Natural killer cell (primary cell): Measurements from ENCODE around the gene GLB1L. TPM values are rescaled to one million over a fixed set of nuclear protein-coding genes. Genes with fewer than 3 reads are reported as not detected.

Experiments used
- ATAC-seq, 3 donors: fragments of 150-1000 bp in 2 of 3; fragments of 200-7000 bp in 1 of 3; cut with Tn5 transposase; 1 replicate in 1 of 3; 2 replicates in 2 of 3; pipeline ENCODE4 v1.10.0; 2021; ENCODE audit warnings: mild to moderate bottlenecking in 2 of 3, moderate library complexity in 2 of 3
- DNase-seq, 2 donors: peaks; one replicate each; pipeline versions ENCODE4 v3.0.0 to v3.0.0-alpha.2; 2013 to 2021; ENCODE audit warnings: mixed read lengths in 1 of 2
- H3K27ac ChIP-seq: one replicate; pipeline ENCODE4 v1.5.1; 2013; ENCODE audit warnings: mild to moderate bottlenecking, low read length
- H3K27me3 ChIP-seq: one replicate; pipeline ENCODE4 v1.6.1; 2013; ENCODE audit warnings: low read length; ENCODE audit not compliant: control insufficient read depth, insufficient read depth
- H3K36me3 ChIP-seq: one replicate; pipeline ENCODE4 v1.6.1; 2013; ENCODE audit warnings: low read length; ENCODE audit not compliant: control insufficient read depth, insufficient read depth
- H3K4me1 ChIP-seq: one replicate; pipeline ENCODE4 v1.6.1; 2013; ENCODE audit warnings: low read length; ENCODE audit not compliant: control insufficient read depth, insufficient read depth
- H3K4me3 ChIP-seq: one replicate; pipeline ENCODE4 v1.5.1; 2013; ENCODE audit warnings: low read length
- H3K9me3 ChIP-seq: one replicate; pipeline ENCODE4 v1.6.1; 2013; ENCODE audit warnings: low read length; ENCODE audit not compliant: control insufficient read depth, insufficient read depth
- H3K27ac Mint-ChIP-seq, 2 donors: one replicate each; pipeline ENCODE4 v1.8.0; 2022; ENCODE audit warnings: mild to moderate bottlenecking in 2 of 2, mixed read lengths in 2 of 2, moderate library complexity in 1 of 2
- H3K27me3 Mint-ChIP-seq, 2 donors: one replicate each; pipeline ENCODE4 v1.8.0; 2022; ENCODE audit warnings: low read depth in 2 of 2, mixed read lengths in 2 of 2
- H3K36me3 Mint-ChIP-seq: one replicate; pipeline ENCODE4 v1.8.0; 2022; ENCODE audit warnings: mixed read lengths
- H3K4me1 Mint-ChIP-seq, 2 donors: one replicate each; pipeline ENCODE4 v1.8.0; 2022; ENCODE audit warnings: mixed read lengths in 2 of 2
- H3K4me3 Mint-ChIP-seq: one replicate; pipeline ENCODE4 v1.8.0; 2022; ENCODE audit warnings: mild to moderate bottlenecking, moderate library complexity, mixed read lengths
- H3K9me3 Mint-ChIP-seq, 2 donors: one replicate each; pipeline ENCODE4 v1.8.0; 2022; ENCODE audit warnings: mixed read lengths in 2 of 2
- WGBS: methylation state at CpG from one replicate; pipeline ENCODE4 v1.1.7; 2013; ENCODE audit warnings: missing lambda C conversion rate; ENCODE audit not compliant: insufficient coverage; 5-methylcytosine and 5-hydroxymethylcytosine counted together
- intact Hi-C: fragments of 100-400 bp; cut with micrococcal nuclease; formaldehyde crosslinking; loops from one replicate; pipeline ENCODE4 v1.14.2; 2022
- total RNA-seq, 4 donors: library from RNA; stranded (reverse); fragments of 120-200 nt in 1 of 4; gene quantifications; one replicate each; pipeline versions ENCODE4 v1.2.3 to v1.2.4, GENCODE V29; 2013 to 2022
- TF ChIP-seq, protein P1 (sequence below): fragments of 200-600 bp; IDR thresholded peaks from one replicate; pipeline ENCODE4 v1.8.0; 2022; ENCODE audit warnings: antibody characterized with exemption

The GLB1L gene
- total RNA-seq, 3 donors from 2014 or later (not counting 1 experiment from before 2014, with no cell fraction given), result 4.3 to 7.7 (median 4.5) TPM

DNA sequence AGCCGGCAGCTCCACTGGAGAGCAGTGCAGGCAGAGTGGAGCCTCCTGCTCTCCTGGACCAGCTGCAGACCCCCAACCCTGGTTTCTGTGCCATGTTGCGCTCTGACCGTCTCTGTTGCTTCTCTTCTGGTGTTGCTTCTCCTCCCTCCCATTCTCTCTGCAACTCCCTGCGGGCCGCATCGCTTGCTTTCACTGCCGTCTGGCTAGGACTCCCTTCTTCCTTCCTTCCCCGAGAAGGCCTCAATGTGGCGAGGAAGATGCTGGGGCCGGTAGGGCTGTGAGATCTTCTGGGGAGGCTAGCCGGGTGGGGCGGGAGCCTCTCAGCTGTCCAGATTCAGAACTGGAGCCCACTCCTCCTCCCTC, 40.1 kb upstream of the GLB1L start:
- no peaks in the 10 kb centered on the region for H3K27me3 ChIP-seq
- TF ChIP-seq, protein P1, sequence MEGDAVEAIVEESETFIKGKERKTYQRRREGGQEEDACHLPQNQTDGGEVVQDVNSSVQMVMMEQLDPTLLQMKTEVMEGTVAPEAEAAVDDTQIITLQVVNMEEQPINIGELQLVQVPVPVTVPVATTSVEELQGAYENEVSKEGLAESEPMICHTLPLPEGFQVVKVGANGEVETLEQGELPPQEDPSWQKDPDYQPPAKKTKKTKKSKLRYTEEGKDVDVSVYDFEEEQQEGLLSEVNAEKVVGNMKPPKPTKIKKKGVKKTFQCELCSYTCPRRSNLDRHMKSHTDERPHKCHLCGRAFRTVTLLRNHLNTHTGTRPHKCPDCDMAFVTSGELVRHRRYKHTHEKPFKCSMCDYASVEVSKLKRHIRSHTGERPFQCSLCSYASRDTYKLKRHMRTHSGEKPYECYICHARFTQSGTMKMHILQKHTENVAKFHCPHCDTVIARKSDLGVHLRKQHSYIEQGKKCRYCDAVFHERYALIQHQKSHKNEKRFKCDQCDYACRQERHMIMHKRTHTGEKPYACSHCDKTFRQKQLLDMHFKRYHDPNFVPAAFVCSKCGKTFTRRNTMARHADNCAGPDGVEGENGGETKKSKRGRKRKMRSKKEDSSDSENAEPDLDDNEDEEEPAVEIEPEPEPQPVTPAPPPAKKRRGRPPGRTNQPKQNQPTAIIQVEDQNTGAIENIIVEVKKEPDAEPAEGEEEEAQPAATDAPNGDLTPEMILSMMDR, result no peak
- 97% methylated on average over 12 of the region's 12 CpGs for WGBS
- Mint-ChIP-seq H3K27ac (no peak overlapping the region), H3K36me3 (no peaks in the 10 kb centered on the region), H3K4me1 (peaks cover 7 to 18% of the 10 kb centered on the region in 2 donors), H3K4me3 (no peak overlapping the region), H3K9me3 (no peaks in the 10 kb centered on the region), H3K27me3 (no peaks in the 10 kb centered on the region)
- peaks cover 4% of the 10 kb centered on the region for H3K4me1 ChIP-seq
- H3K9me3 ChIP-seq, result no peaks in the 10 kb centered on the region
- no peak for ATAC-seq
- no peak overlapping the region for H3K27ac ChIP-seq
- no peak for DNase-seq
- intact Hi-C loops, result no loop called here
- H3K36me3 ChIP-seq, result peaks cover 50% of the 10 kb centered on the region
- no peak overlapping the region for H3K4me3 ChIP-seq

DNA sequence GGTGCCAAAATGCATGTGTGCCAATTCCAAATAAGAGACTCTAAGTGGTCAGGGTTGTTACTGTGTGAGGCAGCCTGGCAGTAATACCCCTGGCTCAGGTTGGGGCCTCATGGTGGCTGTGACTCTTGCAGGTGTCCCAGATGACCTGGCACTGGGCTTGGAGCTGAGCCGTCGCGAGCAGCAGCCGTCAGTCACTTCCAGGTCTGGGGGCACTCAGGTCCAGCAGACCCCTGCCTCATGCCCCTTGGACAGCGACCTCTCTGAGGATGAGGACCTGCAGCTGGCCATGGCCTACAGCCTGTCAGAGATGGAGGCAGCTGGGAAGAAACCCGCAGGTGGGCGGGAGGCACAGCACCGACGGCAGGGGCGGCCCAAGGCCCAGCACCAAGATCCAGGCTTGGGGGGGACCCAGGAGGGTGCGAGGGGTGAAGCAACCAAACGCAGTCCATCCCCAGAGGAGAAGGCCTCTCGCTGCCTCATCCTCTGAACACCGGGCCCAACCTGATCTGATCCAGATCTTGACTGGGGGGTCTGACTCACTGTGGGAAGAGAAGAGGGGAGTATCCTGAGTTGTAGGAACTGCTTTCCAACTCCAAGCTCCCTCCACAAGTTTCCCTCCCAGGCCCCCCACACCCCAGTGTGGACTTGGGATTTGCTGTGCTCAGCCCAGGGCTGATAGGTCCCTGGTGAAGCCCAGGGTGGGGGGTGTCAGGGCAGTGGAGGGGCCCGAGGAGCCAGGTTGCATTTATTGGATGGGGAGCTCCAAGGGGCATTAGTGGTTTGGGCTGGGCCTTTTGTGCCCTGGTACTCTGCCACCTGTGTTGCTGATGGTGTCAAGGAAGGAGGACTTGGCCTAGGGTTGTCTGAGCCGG, 39.5 kb upstream of the GLB1L start:
- no peaks in the 10 kb centered on the region for H3K9me3 Mint-ChIP-seq
- H3K4me1 Mint-ChIP-seq, result peaks cover 13 to 24% of the 10 kb centered on the region in 2 donors
- Histone ChIP-seq H3K27ac (no peak overlapping the region), H3K27me3 (no peaks in the 10 kb centered on the region), H3K36me3 (peaks cover 50% of the 10 kb centered on the region), H3K4me3 (no peak overlapping the region), H3K9me3 (no peaks in the 10 kb centered on the region), H3K4me1 (peaks cover 10% of the 10 kb centered on the region)
- no peak overlapping the region for H3K4me3 Mint-ChIP-seq
- TF ChIP-seq, protein P1, result no peak
- no peaks in the 10 kb centered on the region for H3K27me3 Mint-ChIP-seq
- H3K36me3 Mint-ChIP-seq, result no peaks in the 10 kb centered on the region
- ATAC-seq (no peak), DNase-seq (no peak)
- 98% methylated on average over 16 of the region's 16 CpGs for WGBS
- H3K27ac Mint-ChIP-seq, result no peak overlapping the region
- intact Hi-C loops, result no loop called here

DNA sequence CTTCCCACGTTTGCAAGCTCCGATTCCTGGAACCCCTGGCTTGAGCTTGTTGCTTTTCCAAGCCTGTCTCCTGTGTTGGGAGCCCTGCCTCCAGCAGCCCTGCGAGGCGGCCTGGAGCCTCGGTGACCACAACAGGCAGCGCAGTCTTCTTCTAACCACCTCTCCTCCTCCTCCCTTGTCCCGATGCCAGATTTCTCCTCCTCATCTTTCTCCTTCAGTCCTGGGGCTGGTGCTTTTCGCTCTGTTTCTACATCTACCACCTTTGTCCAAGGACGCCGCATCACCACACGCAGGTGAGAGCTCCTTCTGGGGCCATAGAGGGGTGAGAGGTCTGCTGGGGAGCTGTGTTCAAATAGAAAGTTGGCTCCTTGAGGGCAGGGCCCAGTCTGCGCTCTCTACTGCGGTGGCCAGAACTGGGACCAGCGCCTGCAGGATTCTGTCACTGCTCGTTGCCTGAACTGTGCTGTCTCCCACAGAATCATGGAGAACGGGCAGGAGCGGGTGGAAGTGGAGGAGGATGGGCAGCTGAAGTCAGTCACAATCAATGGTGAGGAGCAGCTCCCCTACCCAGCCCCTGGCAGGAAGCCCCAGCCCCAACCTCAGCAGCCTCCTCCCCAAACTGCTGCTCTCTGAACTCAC, 37.8 kb upstream of the GLB1L start:
- Histone ChIP-seq H3K4me3 (no peak overlapping the region), H3K36me3 (peaks cover 50% of the 10 kb centered on the region), H3K27me3 (no peaks in the 10 kb centered on the region), H3K9me3 (no peaks in the 10 kb centered on the region), H3K27ac (no peak overlapping the region), H3K4me1 (peaks cover 23% of the 10 kb centered on the region)
- Mint-ChIP-seq H3K4me1 (peaks cover 25 to 38% of the 10 kb centered on the region in 2 donors), H3K9me3 (no peaks in the 10 kb centered on the region), H3K27ac (peak overlapping the region; percentile 97 to 99), H3K36me3 (no peaks in the 10 kb centered on the region), H3K27me3 (no peaks in the 10 kb centered on the region), H3K4me3 (no peak overlapping the region)
- DNase-seq, result no peak
- whole genome bisulfite sequencing, result 97% methylated on average over 13 of the region's 17 CpGs
- no peak for ATAC-seq
- TF ChIP-seq, protein P1, result no peak
- intact Hi-C loops, result no loop called here
